ENCODE measurements around the gene NRXN3.

The NRXN3 gene

GRCh38 chr14:79809849-79810612 is 1639.9 kb downstream of the NRXN3 start:
- in situ Hi-C loops (cut with MboI; ENCODE audit: low sequenced_read_pairs), result no loop called here

DNA sequence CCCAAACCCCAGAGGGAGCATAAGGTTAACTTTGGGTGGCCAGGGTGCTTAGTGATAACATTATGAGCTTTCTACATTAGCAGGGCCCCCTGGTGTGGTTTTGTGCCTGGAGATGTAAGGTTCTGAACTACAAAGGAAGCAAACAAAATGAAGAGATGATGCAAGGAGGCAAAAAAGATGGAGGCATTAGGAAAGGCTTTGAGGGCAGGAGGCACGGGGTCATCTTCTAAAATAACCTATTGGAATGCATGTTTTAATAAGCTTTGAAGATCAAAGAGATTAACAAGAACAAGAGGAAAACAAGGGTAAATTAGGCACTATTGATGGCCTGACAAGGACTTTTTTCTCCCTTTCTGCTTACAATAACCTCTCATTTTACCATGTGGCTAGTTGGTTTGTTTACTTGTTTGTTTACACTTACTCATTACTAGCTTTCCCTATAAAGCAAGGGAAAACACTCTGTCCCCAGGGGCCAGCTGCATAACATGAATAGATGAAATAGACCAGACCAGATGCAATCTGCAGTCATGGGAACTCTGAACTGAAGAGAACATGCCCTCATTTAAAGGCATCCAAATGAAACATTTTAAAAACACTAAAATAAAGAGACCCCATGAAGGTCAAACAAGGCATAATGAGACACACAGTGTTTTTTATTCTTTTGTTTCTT is 1650.8 kb downstream of the NRXN3 start:
- in situ Hi-C loops (cut with MboI; ENCODE audit: low sequenced_read_pairs), result no loop called here

- in situ Hi-C loops (cut with MboI; ENCODE audit: low sequenced_read_pairs), result no loop called here
Measured at GRCh38 chr14:79822034-79822433, 1651.9 kb downstream of the NRXN3 start.

DNA sequence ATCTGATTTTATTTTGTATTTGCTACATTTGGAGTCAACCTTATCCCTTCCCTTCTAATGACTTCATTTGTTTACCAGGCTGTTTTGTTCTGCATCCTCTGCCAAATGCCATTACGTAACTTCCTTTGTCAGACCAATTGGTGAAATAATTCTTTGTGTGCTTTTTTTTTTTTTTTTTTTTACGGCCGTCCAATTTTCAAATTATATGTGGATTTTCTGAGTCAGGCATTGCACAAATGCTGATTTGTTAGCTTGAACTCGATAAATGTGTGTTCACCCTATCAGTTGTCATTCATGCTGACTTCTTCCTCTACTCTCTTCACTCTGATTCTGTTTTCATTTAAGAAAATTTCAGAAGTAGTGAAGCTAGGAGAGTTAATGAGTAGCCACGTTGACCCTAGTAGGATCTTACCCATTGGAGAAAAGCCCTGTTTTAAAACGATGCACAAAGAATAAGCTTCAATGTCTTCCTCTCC is 1654.9 kb downstream of the NRXN3 start:
- in situ Hi-C loops (cut with MboI; ENCODE audit: low sequenced_read_pairs), result no loop called here

DNA sequence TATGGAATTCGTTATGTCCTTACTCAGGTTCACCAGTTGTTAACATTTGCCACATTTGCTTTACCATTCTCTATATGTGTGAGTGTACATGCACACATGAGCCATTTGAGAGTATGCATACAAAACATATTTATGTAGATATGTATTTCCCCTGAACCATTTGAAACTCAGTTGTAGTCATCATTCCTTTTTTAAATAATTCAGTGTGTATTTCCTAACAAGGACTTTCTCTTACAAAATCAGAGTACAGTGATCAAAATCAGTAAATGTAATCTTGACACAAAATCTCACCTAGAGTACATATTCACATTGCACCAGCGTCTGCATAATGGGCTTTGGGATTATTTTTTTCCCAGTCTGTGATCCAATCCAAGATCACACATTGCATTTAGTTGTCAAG is 1656.2 kb downstream of the NRXN3 start:
- in situ Hi-C loops (cut with MboI; ENCODE audit: low sequenced_read_pairs), result no loop called here

DNA sequence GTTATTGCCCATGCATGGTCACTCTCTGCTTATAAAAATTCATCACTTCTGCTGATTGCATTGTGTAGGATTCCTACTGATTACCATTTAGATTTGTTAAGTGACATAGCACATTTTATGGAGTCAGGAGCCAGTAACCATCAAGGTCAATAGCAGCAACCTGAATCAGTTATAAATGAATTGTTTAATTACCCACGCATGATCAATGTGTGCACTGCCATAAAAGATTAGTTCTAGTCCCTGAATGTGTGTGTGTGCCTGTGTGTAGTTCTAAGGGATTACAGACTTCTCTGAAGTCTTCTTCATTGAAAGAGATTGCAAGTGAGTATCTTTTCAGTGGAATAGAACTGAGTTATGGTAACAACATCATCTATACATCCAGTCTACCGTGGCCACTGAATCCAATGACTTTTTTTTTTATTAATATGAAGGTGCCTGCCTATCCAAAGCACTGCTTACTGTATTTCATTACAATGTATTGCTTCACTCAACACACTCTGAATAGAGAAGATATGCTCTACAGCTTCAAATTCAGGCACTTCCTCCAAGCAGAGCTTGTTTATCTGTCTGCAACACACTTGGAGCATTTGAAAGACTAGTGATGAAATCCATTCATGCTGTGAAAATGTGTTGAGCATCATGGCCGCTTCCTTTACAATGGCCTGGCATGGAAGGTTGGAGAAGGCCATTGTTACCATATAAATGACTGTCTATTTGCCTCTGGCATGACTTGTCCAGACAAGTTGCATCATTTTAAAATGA is 1659.4 kb downstream of the NRXN3 start:
- in situ Hi-C loops (cut with MboI; ENCODE audit: low sequenced_read_pairs), result no loop called here

GRCh38 chr14:79831195-79831892 is 1661.2 kb downstream of the NRXN3 start:
- in situ Hi-C loops (cut with MboI; ENCODE audit: low sequenced_read_pairs), result no loop called here

- in situ Hi-C loops (cut with MboI; ENCODE audit: low sequenced_read_pairs), result no loop called here
Measured at GRCh38 chr14:79833781-79834180, 1663.6 kb downstream of the NRXN3 start.

DNA sequence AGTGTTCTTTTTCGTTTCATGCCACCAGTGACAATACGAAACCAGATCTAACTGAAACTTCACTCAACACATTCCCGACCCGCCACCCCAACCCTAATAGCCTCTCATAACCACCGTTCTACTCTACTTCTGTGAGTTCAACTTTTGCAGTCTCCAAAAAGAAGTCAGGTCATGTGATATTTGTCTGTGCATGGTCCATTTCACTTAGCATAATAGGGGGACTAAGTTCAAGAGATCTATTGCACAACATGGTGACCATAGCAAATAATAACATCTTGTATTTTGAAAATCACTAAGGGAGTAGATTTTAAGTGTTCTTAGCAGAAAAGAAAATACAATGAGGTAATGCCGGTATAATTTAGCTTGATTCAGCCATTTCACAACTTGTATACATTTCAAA is 1664.7 kb downstream of the NRXN3 start:
- in situ Hi-C loops (cut with MboI; ENCODE audit: low sequenced_read_pairs), result no loop called here

GRCh38 chr14:79836577-79836976 is 1666.4 kb downstream of the NRXN3 start:
- in situ Hi-C loops (cut with MboI; ENCODE audit: low sequenced_read_pairs), result no loop called here

GRCh38 chr14:79837699-79838098 is 1667.5 kb downstream of the NRXN3 start:
- in situ Hi-C loops (cut with MboI; ENCODE audit: low sequenced_read_pairs), result no loop called here

GRCh38 chr14:79840103-79840502 is 1669.9 kb downstream of the NRXN3 start:
- in situ Hi-C loops (cut with MboI; ENCODE audit: low sequenced_read_pairs), result no loop called here

DNA sequence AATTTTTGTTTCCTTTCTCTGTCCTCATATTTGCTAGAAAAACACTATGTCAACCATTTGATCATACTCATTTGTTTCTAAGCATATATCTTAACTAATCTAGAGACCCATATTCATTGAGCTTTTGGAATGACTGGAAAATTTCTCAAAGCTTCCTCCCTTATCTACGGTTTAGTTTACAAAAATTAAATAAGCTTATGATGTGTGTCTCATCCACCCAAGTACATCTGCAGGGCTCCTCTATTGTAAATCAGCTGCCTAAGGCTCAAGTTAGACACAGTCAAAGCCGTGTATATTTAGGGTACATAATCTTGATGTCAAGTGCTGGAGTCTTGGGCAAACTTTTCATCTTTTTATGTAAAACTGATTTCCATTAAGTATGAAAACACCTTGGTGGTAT is 1670.7 kb downstream of the NRXN3 start:
- in situ Hi-C loops (cut with MboI; ENCODE audit: low sequenced_read_pairs), result no loop called here

GRCh38 chr14:79841433-79841832 is 1671.3 kb downstream of the NRXN3 start:
- in situ Hi-C loops (cut with MboI; ENCODE audit: low sequenced_read_pairs), result no loop called here

- in situ Hi-C loops (cut with MboI; ENCODE audit: low sequenced_read_pairs), result no loop called here
Measured at GRCh38 chr14:79842270-79842669, 1672.1 kb downstream of the NRXN3 start.

DNA sequence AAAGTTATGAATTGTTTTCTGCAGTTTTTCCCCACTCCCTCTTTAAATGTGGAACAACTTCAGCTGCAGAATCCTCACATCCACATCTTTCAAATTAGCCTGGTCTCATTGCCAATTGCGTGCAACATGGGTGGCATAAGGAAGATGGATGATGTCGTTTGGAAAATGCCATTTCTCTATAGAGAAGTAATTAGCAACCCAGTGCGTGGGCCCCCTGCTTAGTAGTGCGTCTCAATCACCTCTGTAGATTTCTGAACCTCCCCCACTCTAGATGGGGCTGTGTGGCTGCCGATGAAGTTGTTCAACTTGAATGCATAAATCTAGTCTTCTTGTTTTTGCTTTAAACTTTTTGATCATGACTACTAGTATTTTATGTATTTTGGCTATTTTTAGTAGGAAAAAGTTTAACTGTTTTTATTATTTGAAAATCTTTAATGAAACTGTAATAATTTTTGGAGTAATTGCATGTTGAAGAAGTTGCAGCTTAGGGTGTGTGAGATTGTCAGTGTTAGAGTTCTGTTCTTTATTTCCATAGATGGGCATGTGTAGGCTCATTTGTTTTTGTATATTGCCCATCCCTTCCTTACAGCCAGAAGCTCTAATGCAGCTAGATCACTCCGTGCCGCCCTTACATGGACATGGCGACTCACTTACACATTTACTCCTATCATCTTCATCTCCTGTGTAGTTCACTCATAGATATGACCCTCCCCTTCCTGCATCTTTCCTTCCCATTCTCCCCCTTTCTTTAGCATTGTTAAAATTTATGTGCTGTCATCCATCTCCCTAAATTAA is 1683.0 kb downstream of the NRXN3 start:
- in situ Hi-C loops (cut with MboI; ENCODE audit: low sequenced_read_pairs), result no loop called here

DNA sequence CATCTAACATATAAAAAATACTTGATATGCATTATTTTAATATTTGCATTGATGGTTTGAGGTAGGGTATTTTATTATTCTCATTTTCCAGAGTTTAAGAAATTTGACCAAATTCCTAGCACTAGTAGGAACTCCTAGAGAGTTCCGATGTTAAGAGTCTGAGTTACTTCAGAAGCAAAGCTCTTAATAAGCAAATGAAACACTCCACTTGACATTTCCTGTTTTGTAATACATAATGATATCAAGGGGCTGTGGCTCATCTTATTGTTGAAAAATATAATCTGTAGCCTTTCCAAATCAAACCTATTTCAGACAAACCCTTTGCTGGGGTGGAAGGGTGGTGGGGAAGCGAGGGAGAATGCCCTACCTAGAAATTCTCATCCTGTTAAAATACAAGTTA is 1685.6 kb downstream of the NRXN3 start:
- in situ Hi-C loops (cut with MboI; ENCODE audit: low sequenced_read_pairs), result no loop called here

DNA sequence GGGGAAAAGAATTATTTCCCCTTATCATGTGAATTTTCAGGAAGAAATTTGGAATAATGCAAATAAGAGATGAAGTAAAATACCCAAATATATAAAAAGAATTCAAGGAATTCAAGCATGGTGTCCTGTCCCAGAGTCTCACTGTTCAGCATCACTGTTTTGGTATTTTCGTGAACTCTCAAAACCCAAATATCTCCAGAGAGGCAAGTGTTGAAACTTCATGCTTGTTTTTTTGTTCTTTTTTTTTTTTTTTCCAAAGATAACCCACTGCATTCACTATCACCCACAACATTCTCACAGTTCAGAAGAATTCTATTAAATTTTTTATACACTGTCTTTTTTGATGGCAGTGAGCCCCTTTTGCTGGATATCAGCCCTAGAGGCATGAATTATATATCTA is 1686.2 kb downstream of the NRXN3 start:
- in situ Hi-C loops (cut with MboI; ENCODE audit: low sequenced_read_pairs), result no loop called here

- in situ Hi-C loops (cut with MboI; ENCODE audit: low sequenced_read_pairs), result no loop called here
Measured at GRCh38 chr14:79861111-79861510, 1690.9 kb downstream of the NRXN3 start.

DNA sequence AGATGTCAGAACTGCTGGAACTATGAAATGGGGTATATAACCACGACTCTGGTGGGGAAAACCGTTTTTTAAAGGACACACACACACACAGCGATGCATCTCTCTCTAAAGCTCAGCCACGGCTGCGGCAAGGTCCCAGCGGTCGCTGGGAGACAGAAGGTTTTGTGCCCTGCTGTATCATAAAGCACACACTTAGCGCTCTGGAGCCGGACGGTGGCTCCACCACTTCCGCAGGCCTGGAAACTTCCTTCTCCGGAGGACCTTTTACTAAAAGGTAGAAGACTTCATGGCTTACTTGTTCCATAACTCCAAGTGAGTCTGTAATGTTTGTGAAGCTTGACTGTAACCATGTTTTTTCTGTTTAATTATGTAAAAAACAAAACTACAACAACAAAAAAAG is 1691.9 kb downstream of the NRXN3 start:
- in situ Hi-C loops (cut with MboI; ENCODE audit: low sequenced_read_pairs), result no loop called here

All from HL-60/S4 treated with retinoic acid at 250 ng/mL for 4 days and 3 days (cell line).